ENCODE results near the gene TBC1D22B.
"Not testable (repeated sequence)": the region's sequence is repeated elsewhere in the genome, so short reads cannot be mapped to it uniquely, and the experiment has no call there.

Gene TBC1D22B

DNA sequence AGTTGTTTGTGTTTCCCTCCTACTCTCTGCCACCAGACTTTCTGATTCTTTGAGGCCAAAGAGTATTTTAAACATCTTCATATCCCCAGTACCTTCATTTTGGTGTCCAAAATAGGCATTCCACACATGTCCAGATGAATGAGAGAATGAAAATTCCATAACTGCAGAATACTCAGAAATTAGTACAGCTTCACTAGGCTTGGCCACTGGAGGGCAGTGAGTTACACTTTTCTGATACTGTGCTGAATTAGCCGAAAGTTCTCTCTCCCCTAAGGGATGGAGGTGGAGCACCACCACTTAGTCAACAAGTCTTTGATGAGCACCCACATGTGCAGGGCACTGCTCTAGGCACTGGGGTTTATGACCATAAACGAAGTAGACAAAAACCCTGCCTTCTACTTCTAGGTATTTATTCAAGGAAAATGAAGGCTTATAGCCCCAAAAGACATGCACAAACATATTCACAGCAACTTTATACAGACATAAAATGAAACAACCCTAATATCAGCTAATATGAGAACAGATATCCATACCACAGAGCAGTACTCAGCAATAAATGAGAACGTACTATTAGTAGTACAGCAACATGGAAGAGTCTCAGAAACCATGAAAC lies 46.4 kb downstream of the TBC1D22B start:
- no peak for DNase-seq (ENCODE audit: low read depth)

DNA sequence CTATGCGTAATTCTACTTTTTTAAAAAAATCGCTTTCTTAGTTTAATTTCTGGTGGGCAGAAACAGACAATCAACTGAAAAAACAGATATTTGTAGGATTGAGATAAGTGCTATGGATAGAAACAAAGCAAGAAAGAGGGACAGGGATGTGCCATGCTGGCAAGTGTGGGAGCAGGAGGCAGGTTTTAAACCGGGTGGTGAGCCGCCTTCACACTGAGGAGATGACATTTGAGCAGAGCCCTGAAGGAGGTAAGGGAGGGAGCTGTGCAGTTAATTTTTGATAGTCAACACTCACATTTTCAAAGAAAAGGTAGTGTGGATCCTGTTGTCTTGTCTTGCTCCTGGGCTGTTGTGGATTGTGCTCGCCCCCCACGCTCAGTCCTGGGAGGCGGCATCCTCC lies 47.2 kb downstream of the TBC1D22B start:
- DNase-seq (ENCODE audit: low read depth), result no peak

DNA sequence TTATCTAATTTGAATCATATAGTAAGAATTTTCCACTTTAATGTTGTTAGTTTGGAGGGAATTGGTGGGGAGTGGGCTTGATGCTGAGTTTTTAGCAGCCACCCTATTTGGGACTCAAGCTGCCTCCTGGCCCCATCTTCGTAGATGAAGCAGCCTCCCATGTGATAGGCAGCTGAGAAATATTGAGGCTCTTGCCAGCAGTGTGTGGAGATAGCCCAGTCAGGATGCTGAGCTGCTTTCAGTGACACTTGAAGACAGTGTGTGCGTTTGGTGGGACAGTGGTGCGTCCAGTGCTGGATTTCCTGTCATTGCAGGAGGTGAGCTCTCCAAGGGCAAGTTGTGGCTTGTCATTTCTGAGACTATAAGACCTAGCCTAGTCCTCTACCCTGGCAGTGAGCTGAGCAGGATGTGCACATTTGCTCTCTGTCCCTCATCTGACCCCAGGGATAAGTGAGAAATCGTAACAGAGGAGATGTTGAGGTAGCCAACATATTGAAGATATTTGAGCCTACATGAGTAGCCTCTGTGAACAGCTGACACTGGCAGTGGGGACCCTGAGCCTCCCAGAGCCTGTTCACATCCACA lies 48.4 kb downstream of the TBC1D22B start:
- DNase-seq (ENCODE audit: low read depth), result no peak

DNA sequence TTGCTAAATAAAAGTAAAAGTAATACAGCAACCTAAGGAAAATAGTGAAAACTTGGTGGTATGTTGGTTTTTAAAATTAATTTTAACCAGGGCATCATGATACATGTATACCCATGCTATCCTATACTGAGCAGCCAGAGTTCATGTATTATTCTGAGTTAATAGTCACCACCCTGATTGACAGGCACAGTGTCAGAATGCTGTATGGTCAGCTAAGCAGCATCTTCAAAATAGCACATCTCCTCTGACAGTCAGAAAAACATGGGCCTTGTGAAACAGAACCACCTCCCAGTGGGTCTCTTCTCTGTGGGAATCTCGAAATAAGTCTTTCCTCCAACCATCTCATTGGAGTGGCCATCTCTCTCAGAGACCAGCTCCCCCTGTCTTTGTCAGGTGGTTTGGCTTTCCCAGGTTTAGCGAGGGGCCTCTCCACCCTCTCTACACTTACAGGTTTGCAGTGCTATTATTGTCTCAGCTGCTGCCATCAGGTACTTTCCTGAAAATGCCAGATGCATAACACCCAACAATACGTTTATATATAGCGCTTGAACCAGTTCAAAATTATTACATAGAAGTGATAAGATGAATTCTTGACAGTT lies 49.2 kb downstream of the TBC1D22B start:
- no peak for DNase-seq (ENCODE audit: low read depth)

DNA sequence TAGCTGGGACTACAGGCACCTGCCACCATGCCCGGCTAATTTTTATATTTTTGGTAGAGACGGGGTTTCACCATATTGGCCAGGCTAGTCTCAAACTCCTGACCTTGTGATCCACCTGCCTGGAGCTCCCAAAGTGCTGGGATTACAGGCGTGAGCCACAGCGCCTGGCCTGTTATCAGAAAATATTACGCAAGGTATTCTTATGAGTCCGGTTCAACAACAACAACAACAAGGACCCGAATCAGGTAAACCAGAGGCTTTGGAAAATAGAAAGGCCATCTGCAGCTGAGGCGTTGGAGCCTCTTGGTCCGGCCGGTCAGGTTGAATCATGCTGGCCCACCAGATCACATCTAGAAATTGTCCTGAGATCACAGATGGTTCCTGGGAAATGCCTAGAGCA lies 49.9 kb downstream of the TBC1D22B start:
- DNase-seq (ENCODE audit: low read depth), result not testable (repeated sequence)

DNA sequence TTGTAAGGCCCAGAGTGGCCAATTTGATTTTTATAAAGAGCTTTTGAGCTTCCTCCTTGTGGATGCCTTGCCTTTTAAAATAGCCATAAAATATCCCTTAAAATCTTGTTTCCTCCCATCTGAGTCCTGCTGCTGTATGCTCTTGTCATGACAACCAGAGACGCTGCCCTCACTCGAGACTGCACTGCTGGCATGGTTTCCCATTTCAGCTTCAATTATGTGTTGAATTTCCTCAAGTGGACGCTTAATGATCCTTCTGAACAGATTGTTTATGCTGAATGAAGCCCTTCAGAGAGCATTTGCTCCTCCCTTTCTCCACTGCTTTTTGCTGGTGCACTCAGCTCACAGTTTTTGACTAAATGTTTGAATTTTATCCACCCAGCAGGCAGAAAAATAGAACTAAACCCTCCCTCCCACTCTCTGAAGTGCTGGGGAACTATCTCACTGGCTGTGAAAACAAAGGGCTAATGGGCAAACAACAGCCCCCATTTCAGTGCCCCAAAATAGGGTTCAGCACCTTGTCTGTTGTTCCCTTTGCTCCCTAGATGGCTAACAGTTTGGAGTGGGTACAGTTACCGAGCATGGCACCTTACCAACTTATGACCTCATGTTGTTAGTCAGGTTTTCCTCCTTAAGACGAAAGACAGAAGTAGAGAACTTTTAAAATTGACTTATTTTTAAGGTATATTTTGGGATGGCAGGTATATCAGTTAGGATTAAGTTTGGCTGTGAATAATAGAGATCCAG lies 50.7 kb downstream of the TBC1D22B start:
- no peak for DNase-seq (ENCODE audit: low read depth)

DNA sequence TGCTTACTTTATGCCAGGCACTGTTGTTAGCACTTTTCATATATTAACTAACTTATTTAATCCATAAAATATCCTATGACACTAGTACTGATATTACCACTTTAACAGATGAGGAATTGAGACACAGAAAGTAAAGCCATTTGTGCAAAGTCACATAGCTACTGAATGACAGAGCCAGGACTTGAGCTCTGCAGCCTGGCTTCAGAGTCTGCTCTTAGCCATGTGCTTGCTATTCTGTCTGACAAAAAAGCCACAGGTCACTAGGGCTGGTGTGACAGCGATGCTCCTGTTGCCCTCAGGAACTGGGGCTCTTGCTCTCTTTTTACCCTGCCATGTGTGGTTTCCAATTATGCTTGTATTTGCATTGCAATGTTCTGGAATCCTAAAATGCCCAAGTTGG lies 51.5 kb downstream of the TBC1D22B start:
- DNase-seq (ENCODE audit: low read depth), result no peak

DNA sequence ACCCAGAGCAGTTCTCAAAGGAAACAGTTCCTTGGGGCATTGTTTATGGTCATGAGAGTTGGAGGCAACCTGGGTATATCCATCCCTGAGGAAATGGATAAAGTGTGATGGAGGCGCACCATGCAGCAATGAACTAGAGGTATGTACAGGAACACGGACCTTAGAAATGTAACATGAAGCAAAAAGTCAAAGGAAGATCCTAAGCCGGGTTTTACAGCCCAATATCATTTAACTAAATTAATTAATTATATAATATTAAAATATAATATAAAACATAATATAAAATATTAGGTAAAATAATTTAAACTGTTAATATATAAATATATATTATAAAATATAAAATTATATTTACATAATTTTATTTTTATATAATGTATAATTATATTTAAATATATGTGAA lies 52.1 kb downstream of the TBC1D22B start:
- DNase-seq (ENCODE audit: low read depth), result no peak

DNA sequence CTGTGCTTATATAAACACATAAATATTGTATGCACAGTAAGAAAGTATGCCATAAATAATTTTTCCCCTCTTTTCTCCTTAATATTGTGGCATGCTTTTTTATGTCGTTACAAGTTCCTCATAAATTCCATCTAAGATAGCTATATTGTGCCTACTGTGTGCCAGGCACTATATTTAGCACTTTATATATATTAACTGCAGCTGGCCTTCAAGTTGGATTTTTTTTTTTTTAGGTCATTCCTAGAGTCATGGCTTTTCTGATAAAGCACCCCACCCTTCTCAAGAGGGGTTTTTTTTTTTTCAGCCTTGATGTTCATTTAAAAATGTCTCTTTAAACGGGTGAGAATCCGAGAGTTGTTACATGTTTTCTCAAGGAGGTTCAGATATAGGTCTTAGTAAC lies 53.4 kb downstream of the TBC1D22B start:
- no peak for DNase-seq (ENCODE audit: low read depth)

DNA sequence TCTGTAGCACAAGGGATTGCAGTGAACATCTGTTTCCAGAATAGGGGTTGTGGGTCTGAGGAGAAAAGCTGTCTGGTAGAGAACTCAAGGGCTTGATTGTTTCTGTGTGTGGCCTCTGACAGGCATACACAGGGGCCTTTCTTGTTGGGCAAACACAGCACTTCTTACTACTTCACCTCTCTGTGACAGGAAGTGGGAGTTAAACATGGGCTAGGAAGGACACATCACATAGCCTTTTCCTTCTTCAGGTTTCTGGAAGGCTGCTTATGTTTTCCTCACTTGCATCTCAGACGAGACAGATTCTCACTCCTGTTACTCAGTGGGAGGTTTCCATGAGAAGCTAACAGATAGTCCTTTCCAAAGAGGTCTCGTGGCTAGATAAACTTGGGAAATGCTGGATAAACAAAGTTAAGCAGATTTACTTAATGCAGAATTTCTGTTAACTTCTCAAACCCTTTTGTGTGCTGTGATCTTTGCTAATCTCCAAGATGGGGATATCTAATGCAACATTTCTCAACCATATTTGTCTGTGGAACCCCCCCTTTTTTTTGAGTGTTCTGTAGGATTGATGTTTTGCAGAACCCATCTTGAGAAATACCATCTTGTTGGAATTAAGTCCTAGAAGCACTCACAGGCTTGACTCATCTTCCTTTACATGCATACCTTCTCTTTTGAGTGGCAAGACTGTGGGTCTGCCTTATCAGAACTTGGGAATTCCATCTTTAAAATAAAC lies 54.3 kb downstream of the TBC1D22B start:
- no peak for DNase-seq (ENCODE audit: low read depth)

DNA sequence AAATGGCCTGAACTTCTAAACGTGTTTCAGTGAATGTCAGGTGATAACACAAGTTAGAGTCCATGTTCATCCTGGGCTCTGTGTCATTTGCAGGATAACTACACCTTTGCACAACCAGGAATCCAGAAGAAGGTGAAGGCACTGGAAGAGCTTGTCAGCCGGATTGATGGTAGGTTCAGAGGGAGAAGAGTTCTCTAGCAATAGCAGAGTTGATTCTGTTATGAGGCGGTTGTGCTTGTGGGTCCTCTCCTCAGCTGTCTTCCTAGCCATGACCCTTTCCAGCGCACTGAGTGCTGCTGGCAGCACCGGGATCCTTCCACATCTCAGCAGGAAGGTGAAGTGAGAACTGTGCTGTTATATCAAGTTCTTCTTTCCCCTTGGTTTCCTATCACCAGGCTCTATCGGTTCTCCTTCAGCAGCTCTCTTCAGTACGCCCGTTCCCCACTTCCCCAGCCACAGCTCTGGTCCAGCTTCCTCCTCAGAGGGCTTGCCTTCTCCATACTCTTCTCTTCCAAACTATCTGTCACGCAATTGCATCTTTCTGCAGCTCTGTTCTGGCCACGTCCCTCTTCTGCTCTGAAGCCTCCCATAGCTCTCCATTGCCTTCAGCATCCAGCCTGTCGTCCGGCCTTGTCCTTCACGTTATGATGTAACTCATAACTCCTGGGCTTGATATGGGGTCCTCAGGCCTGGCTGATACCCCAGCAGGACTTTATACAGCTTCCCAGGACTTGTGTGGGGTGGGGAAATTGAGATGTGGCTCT lies 56.3 kb downstream of the TBC1D22B start:
- DNase-seq (ENCODE audit: low read depth), result no peak

DNA sequence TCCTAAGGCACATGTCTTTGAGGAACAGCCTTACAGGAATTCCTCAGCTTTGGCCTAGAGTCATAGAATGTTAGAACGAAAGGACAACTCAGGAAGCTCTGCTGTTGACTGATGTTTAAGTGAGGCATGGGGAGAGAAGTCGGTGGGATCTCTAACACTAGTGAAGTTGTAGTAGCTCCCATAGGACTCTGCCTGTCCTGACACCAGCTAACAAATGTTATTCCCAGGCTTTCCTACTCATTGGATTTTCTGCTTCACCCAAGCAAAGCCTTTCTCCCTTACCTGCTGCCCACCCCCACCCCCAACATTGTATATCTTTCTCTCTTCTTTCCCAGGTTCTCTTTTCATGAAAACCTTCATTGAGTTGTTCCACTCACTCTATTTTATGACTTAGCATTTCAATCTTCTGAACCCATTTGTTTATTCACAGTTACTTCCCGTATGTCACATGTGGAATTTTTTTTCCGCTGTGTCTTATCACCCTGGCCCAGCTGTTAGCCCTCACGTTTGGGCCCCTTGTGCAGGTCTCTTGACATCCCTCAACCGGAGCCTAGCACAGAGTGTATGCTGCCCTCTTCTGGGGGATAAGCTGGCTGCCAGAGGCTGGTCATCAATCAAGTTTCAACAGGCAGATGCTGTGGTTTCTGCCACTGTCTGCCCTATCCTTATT lies 57.0 kb downstream of the TBC1D22B start:
- peak; percentile 15 for DNase-seq (ENCODE audit: low read depth)

DNA sequence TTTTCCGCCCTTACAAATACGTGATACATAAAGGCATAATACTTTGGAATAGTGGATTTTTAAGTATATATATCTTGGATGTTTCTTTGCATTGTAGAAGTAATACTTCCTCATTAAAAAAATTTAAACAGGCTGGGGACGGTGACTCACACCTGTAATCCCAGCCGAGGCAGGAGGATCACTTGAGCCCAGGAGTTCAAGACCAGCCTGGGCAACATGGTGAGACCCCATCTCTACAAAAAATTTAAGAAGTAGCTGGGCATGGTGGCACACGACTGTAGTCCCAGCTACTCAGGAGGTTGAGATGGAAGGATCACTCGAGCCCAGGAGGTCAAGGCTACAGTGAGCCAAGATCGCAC lies 57.6 kb downstream of the TBC1D22B start:
- no peak for DNase-seq (ENCODE audit: low read depth)

DNA sequence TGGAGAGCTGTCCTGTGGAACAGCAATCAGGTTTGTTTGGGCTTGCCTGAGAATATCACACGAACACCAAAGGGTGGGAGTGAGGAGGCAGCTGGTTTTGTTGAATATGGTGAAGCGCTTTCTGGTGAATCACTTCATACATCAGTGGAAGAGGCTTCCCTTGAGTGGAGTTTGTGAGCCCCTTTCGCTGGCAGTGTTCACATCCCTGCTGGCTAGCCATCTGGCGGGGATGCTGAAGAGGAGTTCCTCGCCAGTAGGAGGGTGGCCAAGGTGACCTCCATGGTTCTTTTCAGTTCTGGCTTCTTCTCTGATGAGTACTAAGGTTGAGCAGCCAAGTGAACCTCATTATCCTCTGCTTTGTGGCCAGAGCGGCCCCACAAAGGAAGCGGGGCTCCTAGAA lies 58.5 kb downstream of the TBC1D22B start:
- no peak for DNase-seq (ENCODE audit: low read depth)

DNA sequence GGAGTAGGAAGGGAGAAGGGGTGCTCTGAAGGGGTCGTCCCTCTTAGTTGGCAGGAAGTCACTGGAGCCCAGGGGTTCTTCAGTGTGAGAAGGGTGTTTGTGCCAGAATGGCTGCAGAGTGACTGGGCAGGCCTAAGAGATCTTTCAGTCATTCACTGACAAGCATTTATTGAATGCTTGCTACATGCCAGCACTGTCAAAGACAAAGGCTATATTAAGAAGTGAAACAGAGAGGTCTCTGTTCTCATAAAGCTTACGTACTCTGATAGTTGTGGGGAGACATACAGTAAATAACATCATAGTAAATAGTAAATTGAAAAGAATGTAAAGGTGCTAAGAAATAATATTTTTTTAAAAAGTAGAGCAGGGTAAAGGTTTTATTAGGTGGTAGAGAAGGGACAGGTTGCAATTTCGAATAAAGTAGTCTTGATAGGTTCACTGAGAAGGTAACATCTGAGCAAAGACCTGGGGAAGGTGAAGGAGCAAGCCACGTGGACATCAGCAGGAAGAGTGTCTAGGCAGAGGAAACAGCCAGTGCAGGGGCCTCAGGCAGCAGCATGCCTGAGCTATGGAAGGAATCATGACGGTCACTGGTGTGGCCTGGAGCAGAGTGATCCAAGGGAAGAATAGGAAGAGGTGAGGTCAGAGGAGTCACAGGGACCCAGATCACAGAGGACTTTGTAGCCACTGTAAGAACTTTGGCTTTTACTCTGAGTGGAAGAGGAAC lies 59.9 kb downstream of the TBC1D22B start:
- no peak for DNase-seq (ENCODE audit: low read depth)

DNA sequence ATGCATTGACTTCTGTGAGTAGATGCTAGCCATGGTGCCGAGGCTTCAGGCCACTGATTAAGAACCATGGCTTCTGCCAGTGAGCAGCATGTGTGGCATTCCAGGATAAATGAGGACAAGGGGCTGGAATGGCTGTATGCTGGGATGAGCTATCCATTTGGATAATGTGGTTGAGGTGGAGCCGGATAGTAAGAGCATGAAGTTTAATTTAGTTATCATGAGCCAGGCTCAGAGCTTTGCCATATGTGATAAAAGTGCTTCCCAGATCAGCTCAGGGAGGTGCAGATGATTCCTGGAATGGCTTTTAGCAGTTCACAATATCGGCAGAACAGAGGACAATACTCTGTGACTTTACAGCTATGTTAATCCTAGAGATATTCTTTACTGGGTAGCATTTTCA lies 61.6 kb downstream of the TBC1D22B start:
- DNase-seq (ENCODE audit: low read depth), result no peak

DNA sequence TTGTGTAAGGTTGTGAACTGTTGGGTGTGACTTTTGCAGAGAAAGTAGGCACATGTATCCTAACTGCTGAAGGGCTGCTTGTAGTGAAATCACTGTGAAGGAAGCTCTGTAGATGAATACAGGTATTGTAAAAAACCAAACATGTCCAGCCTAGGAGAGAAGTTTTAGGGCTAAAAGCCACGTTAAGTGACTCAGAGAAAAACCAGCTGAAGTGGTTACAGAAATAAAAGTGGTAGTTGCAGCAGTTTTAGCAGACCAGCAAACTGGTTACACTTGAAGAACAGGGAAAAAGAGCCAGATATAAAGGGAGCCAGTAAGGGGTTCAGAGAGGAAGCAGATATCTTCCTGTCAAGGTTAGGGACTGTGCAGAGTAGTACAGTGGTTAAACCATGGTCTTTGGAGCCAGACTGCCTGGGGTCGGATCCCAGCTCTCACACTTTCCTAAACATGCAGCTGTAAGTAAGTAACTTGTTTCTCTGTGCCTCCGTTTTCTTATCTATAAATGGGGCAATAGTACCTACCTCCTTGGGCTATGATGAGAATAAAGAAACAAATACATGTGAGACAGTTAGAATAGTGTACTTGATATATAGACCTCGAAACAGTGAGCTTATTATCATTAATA lies 62.4 kb downstream of the TBC1D22B start:
- DNase-seq (ENCODE audit: low read depth), result no peak

DNA sequence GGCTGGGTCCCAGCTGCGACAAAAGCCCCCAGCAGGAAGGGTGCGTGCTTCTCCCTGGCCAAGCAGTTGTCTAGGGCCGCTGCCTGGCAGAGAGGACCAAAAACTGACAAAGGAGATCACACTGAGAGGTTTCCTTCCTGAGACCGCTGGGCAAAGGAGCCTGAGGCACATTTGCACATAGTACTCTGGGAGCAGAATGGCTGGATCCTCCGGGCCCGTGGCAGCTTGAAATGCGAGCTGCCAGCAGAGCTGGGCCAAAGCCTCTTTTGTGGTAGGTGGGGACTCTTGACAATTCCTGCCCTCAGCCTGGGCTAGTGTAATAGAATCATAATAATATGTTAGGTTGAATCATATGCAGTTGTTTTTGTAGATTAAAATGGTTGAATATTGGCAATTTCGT lies 63.1 kb downstream of the TBC1D22B start:
- DNase-seq (ENCODE audit: low read depth), result no peak

DNA sequence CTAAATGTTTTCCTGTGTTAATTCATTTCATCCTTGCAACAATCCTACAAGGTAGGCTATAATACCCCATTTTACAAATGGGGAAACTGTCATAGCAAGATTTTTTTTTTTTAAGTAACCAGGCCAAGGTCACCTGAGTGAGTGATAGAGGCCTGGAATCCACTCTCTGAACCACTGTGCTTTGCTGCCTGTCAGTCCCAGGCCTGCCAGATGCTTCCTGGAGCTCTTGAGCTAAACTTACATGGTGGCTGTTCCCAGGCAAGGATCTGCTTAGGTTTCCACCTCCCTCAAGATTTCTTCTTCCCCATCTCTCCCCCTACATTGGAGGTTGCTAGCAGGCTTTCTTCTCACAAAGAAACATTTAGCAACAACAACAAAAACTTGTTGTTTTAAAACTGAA lies 63.5 kb downstream of the TBC1D22B start:
- DNase-seq (ENCODE audit: low read depth), result no peak
